BLaER1 treated with 17β-estradiol and CSF1 and Interleukin-3, amounts not matched to agents 10 nM and 100 nM (cell line): ENCODE measurements around the gene JUN.

Source experiments
- H3K27ac ChIP-seq, 11 experiments: shearing (Covaris generic); formaldehyde crosslinking; 2 replicates each; pipeline ENCODE4 v1.8.1; 2022
- H3K27me3 ChIP-seq, 11 experiments: shearing (Covaris generic); formaldehyde crosslinking; 2 replicates each; pipeline ENCODE4 v1.8.1; 2022
- H3K36me3 ChIP-seq, 11 experiments: shearing (Covaris generic); formaldehyde crosslinking; 2 replicates each; pipeline ENCODE4 v1.8.1; 2022
- H3K4me1 ChIP-seq, 10 experiments: shearing (Covaris generic); formaldehyde crosslinking; 2 replicates each; pipeline ENCODE4 v1.8.1; 2022
- H3K4me2 ChIP-seq, 11 experiments: shearing (Covaris generic); formaldehyde crosslinking; 2 replicates each; pipeline ENCODE4 v1.8.1; 2022
- H3K4me3 ChIP-seq, 10 experiments: shearing (Covaris generic); formaldehyde crosslinking; 2 replicates each; pipeline ENCODE4 v1.8.1; 2022
- H3K9ac ChIP-seq, 11 experiments: shearing (Covaris generic); formaldehyde crosslinking; 2 replicates each; pipeline ENCODE4 v1.8.1; 2022
- H3K9me3 ChIP-seq, 11 experiments: shearing (Covaris generic); formaldehyde crosslinking; replicated peaks in 1 of 11; 2 replicates each; pipeline ENCODE4 v1.8.1; 2022
- H4K20me1 ChIP-seq, 11 experiments: shearing (Covaris generic); formaldehyde crosslinking; 2 replicates each; pipeline ENCODE4 v1.8.1; 2022
- Cebpa-rat ChIP-seq, 11 experiments: shearing (Covaris generic); IDR thresholded peaks; 2 replicates each; pipeline ENCODE4 v1.8.1; 2022

Gene JUN

GRCh38 chr1:58782178-58783089 is 1.4 kb downstream of the JUN start:
- Histone ChIP-seq H3K4me2 (peak overlapping the region; percentile 81 to 99 (median 94)), H3K36me3 (peaks cover 0 to 25% (median 0%) of the 10 kb centered on the region in 11 experiments; a peak in 7 of 22 replicates), H3K4me1 (peaks cover 19 to 35% (median 22%) of the 10 kb centered on the region in 10 experiments), H3K9me3 (no peaks in the 10 kb centered on the region), H3K9ac (peak overlapping the region; percentile 90 to 100 (median 96)), H4K20me1 (peaks cover 23 to 45% (median 39%) of the 10 kb centered on the region in 11 experiments; a peak in 19 of 22 replicates), H3K4me3 (peak overlapping the region; percentile 77 to 99 (median 90)), H3K27ac (peak overlapping the region; percentile 91 to 100 (median 97)), H3K27me3 (peaks cover 0 to 5% (median 0%) of the 10 kb centered on the region in 11 experiments; a peak in 4 of 22 replicates)
- TF ChIP-seq Cebpa-rat (IDR thresholded peaks at IDR 0.05): no peak

GRCh38 chr1:58781541-58782177 is 2.2 kb downstream of the JUN start:
- Histone ChIP-seq H3K4me2 (peak overlapping the region; percentile 81 to 99 (median 94)), H3K27me3 (peaks cover 0 to 5% (median 0%) of the 10 kb centered on the region in 11 experiments; a peak in 4 of 22 replicates), H3K9ac (peak overlapping the region; percentile 90 to 100 (median 96)), H3K4me3 (peak overlapping the region; percentile 77 to 99 (median 90)), H3K4me1 (peaks cover 19 to 35% (median 22%) of the 10 kb centered on the region in 10 experiments), H4K20me1 (peaks cover 23 to 45% (median 39%) of the 10 kb centered on the region in 11 experiments; a peak in 19 of 22 replicates), H3K9me3 (no peaks in the 10 kb centered on the region), H3K36me3 (peaks cover 0 to 25% (median 0%) of the 10 kb centered on the region in 11 experiments; a peak in 7 of 22 replicates), H3K27ac (peak overlapping the region; percentile 91 to 100 (median 97))
- TF ChIP-seq Cebpa-rat (IDR thresholded peaks at IDR 0.05): no peak

GRCh38 chr1:58780836-58781452 is 2.9 kb downstream of the JUN start:
- Histone ChIP-seq H3K4me1 (peaks cover 17 to 35% (median 21%) of the 10 kb centered on the region in 10 experiments), H3K4me3 (peak overlapping the region; percentile 77 to 99 (median 90)), H3K9me3 (no peaks in the 10 kb centered on the region), H3K9ac (peak overlapping the region; percentile 90 to 100 (median 96); a peak in 19 of 22 replicates), H3K27me3 (peaks cover 0 to 5% (median 0%) of the 10 kb centered on the region in 11 experiments; a peak in 4 of 22 replicates), H4K20me1 (peaks cover 23 to 45% (median 39%) of the 10 kb centered on the region in 11 experiments; a peak in 19 of 22 replicates), H3K27ac (peak overlapping the region in 2 of 11 experiments; percentile 98 to 100; a peak in 2 of 22 replicates), H3K4me2 (peak overlapping the region; percentile 81 to 99 (median 94)), H3K36me3 (peaks cover 0 to 25% (median 0%) of the 10 kb centered on the region in 11 experiments; a peak in 7 of 22 replicates)
- TF ChIP-seq Cebpa-rat (IDR thresholded peaks at IDR 0.05): no peak

GRCh38 chr1:58780411-58780810 is 3.4 kb downstream of the JUN start:
- Histone ChIP-seq H3K4me3 (peak overlapping the region in 6 of 10 experiments; percentile 84 to 99 (median 94); a peak in 9 of 20 replicates), H3K27ac (no peak overlapping the region), H3K27me3 (peaks cover 0 to 5% (median 0%) of the 10 kb centered on the region in 11 experiments; a peak in 4 of 22 replicates), H3K9ac (peak overlapping the region in 3 of 11 experiments; percentile 99 to 100 (median 100); a peak in 6 of 22 replicates), H3K9me3 (no peaks in the 10 kb centered on the region), H3K4me2 (peak overlapping the region; percentile 81 to 99 (median 94); a peak in 16 of 22 replicates), H4K20me1 (peaks cover 23 to 45% (median 39%) of the 10 kb centered on the region in 11 experiments; a peak in 19 of 22 replicates), H3K36me3 (peaks cover 0 to 25% (median 0%) of the 10 kb centered on the region in 11 experiments; a peak in 7 of 22 replicates), H3K4me1 (peaks cover 12 to 30% (median 16%) of the 10 kb centered on the region in 10 experiments)
- TF ChIP-seq Cebpa-rat (IDR thresholded peaks at IDR 0.05): no peak

DNA sequence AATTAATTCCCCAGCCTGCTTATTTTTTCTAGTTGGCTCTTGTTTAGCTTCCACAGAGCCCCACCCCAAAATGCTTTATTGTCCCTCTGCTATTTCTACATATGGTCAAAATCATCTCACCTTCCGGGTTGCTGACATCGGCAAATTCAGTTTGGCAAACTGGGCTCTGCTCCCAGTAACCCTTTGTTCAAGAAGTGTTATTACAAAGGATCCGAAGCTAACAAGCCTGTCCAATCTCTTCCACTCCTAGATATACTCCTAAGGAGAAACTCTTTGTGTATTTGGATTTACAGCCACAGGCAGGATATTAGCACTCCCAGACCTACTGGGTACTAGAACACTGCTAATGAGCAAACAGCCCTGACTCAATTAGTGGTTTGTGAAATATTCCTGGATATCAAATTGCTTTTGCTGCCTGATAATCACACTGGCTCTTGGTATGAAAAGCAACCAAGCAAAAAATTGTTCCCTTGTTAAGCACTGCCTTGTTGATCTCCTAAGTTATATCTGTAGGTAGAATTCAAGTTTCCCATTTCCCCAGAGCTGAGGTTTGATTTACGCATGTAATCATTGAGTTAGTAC is 4.0 kb downstream of the JUN start:
- Histone ChIP-seq H3K4me3 (peak overlapping the region in 1 of 10 experiments; percentile 99; a peak in 1 of 20 replicates), H3K27ac (no peak overlapping the region), H3K36me3 (peaks cover 0 to 25% (median 0%) of the 10 kb centered on the region in 11 experiments; a peak in 7 of 22 replicates), H3K9me3 (no peaks in the 10 kb centered on the region), H3K9ac (peak overlapping the region in 2 of 11 experiments; percentile 100; a peak in 3 of 22 replicates), H3K4me2 (peak overlapping the region in 4 of 11 experiments; percentile 81 to 94 (median 92); a peak in 7 of 22 replicates), H3K4me1 (peaks cover 10 to 25% (median 14%) of the 10 kb centered on the region in 10 experiments; a peak in 18 of 20 replicates), H3K27me3 (peaks cover 0 to 5% (median 0%) of the 10 kb centered on the region in 11 experiments; a peak in 2 of 22 replicates), H4K20me1 (peaks cover 23 to 45% (median 39%) of the 10 kb centered on the region in 11 experiments; a peak in 19 of 22 replicates)
- no peak for TF ChIP-seq Cebpa-rat (IDR thresholded peaks at IDR 0.05)

DNA sequence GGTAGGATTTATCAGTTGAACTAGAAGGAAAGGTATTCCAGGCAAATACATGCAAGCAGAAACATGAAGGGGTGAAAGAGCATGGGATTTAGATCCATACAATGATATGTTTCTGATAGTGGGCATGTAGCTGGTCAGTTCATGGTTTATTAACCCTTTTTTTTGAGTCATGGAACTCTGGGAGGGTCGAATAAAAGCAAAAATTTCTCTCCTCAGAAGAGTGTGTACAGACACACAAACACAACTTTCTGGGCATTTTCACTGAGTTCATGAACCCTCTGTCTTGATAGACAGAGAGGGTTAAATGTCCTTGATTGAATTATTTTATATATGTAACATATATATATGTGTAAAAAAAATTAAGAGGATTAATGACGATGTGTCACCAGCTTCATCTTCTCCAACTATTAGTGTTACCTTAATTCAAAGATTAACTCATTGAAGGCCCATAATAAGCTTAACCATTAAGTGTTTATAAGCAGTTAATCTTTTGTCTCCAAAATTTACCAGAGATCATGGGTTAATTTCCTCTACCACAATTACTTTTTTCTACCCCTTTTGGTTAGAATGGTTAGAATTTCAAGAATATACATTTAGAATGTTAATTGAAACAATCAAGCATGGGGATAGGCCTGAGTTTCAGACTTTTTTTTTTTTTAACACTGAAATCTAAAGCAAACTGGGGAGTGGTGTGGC is 4.6 kb downstream of the JUN start:
- peaks cover 0 to 5% (median 0%) of the 10 kb centered on the region in 11 experiments; a peak in 2 of 22 replicates for H3K27me3 ChIP-seq
- peaks cover 0 to 25% (median 0%) of the 10 kb centered on the region in 11 experiments; a peak in 7 of 22 replicates for H3K36me3 ChIP-seq
- no peaks in the 10 kb centered on the region for H3K9me3 ChIP-seq
- peak overlapping the region in 1 of 11 experiments; percentile 93; a peak in 1 of 22 replicates for H3K4me2 ChIP-seq
- H3K9ac ChIP-seq: no peak overlapping the region
- H3K4me3 ChIP-seq: no peak overlapping the region
- no peak overlapping the region for H3K27ac ChIP-seq
- peaks cover 11 to 28% (median 20%) of the 10 kb centered on the region in 10 experiments; a peak in 19 of 20 replicates for H3K4me1 ChIP-seq
- peaks cover 23 to 45% (median 39%) of the 10 kb centered on the region in 11 experiments; a peak in 19 of 22 replicates for H4K20me1 ChIP-seq
- TF ChIP-seq Cebpa-rat (IDR thresholded peaks at IDR 0.05): no peak

DNA sequence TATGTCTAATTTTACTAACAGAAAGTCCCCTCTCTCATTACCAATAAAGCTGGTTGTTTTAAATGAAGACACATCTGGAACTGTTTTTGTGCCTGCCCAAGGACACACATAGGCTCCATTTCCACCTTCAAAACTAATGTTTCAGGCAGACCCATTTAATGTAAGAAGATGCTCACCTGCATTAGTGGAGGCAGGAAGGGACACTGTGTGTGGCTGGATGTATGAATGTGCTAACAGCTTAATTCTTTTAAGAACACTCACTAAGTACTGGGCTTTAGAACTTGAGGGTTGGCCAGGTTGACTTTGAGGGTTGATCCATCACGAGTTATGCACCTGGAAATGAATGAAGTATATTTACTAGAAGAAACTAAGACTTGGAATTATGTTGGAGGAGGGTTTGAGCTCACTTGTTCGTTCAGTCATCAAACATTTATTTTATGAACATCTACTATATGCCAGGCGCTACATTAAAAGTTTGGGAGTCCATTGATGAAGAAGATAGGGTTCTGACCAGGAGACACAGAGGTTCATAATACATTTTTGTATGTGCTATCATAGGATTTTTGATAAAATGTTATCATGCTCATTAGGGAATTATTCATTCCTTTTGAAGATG is 5.4 kb downstream of the JUN start:
- peaks cover 0 to 25% (median 0%) of the 10 kb centered on the region in 11 experiments; a peak in 7 of 22 replicates for H3K36me3 ChIP-seq
- H3K27ac ChIP-seq: no peak overlapping the region
- no peak overlapping the region for H3K4me2 ChIP-seq
- H3K9me3 ChIP-seq: no peaks in the 10 kb centered on the region
- peaks cover 23 to 42% (median 36%) of the 10 kb centered on the region in 11 experiments; a peak in 19 of 22 replicates for H4K20me1 ChIP-seq
- H3K27me3 ChIP-seq: peaks cover 0 to 5% (median 0%) of the 10 kb centered on the region in 11 experiments; a peak in 2 of 22 replicates
- H3K4me3 ChIP-seq: no peak overlapping the region
- no peak for TF ChIP-seq Cebpa-rat (IDR thresholded peaks at IDR 0.05)
- no peak overlapping the region for H3K9ac ChIP-seq
- H3K4me1 ChIP-seq: peaks cover 18 to 36% (median 27%) of the 10 kb centered on the region in 10 experiments
